GM19463 (cell line): ENCODE results near the gene BNC2.

ENCODE experiments used
- ATAC-seq: cut with Tn5 transposase; IDR thresholded peaks from one replicate; pipeline ENCODE4 v1.9.1; 2021; ENCODE audit warnings: mild to moderate bottlenecking, moderate library complexity; ENCODE audit not compliant: unreplicated experiment

BNC2 gene

GRCh38 chr9:16869882-16870595 lies 431 bp downstream of the BNC2 start:
- no peak for ATAC-seq

GRCh38 chr9:16869131-16869881 lies 1.2 kb downstream of the BNC2 start:
- no peak for ATAC-seq

- no peak for ATAC-seq
Measured at GRCh38 chr9:16868701-16869100, 1.8 kb downstream of the BNC2 start.

GRCh38 chr9:16867576-16868311 lies 2.7 kb downstream of the BNC2 start:
- no peak for ATAC-seq

GRCh38 chr9:16866587-16866986 lies 3.9 kb downstream of the BNC2 start:
- ATAC-seq, result no peak

GRCh38 chr9:16864649-16865434 lies 5.6 kb downstream of the BNC2 start:
- no peak for ATAC-seq

GRCh38 chr9:16848179-16848578 lies 22.3 kb downstream of the BNC2 start:
- no peak for ATAC-seq

- ATAC-seq, result no peak
Measured at GRCh38 chr9:16846986-16847385, 23.5 kb downstream of the BNC2 start.

- no peak for ATAC-seq
Measured at GRCh38 chr9:16846367-16846766, 24.1 kb downstream of the BNC2 start.

- no peak for ATAC-seq
Measured at GRCh38 chr9:16834817-16835216, 35.7 kb downstream of the BNC2 start.

GRCh38 chr9:16833296-16833835 lies 37.1 kb downstream of the BNC2 start:
- no peak for ATAC-seq

- ATAC-seq, result no peak
Measured at GRCh38 chr9:16832101-16832500, 38.4 kb downstream of the BNC2 start.

GRCh38 chr9:16830806-16831205 lies 39.7 kb downstream of the BNC2 start:
- no peak for ATAC-seq

GRCh38 chr9:16828340-16829281 lies 41.9 kb downstream of the BNC2 start:
- no peak for ATAC-seq

- no peak for ATAC-seq
Measured at GRCh38 chr9:16825971-16826625, 44.4 kb downstream of the BNC2 start.

- no peak for ATAC-seq
Measured at GRCh38 chr9:16825331-16825725, 45.1 kb downstream of the BNC2 start.

- ATAC-seq, result no peak
Measured at GRCh38 chr9:16824545-16825330, 45.7 kb downstream of the BNC2 start.

GRCh38 chr9:16823906-16824305 lies 46.6 kb downstream of the BNC2 start:
- no peak for ATAC-seq
